ES-I3 (cell line): ENCODE results near the gene RORB.

Experiments
- H3K36me3 ChIP-seq: 2 replicates; pipeline ENCODE4 v1.6.1; 2013; ENCODE audit warnings: mild to moderate bottlenecking, low read length, control low read depth, moderate library complexity; ENCODE audit not compliant: insufficient read depth
- H3K4me1 ChIP-seq: 2 replicates; pipeline ENCODE4 v1.6.1; 2013; ENCODE audit warnings: mild to moderate bottlenecking, control low read depth, low read length; ENCODE audit not compliant: insufficient read depth
- H3K9ac ChIP-seq: 2 replicates; pipeline ENCODE4 v1.6.1; 2013; ENCODE audit warnings: low read depth, mild to moderate bottlenecking, low read length, moderate library complexity
- H3K9me3 ChIP-seq: 2 replicates; pipeline ENCODE4 v1.6.1; 2013; ENCODE audit warnings: mild to moderate bottlenecking, low read length, moderate library complexity; ENCODE audit not compliant: control insufficient read depth, insufficient read depth

RORB gene

GRCh38 chr9:74728176-74728575 lies 231.0 kb downstream of the RORB start:
- H3K36me3 ChIP-seq, result no peaks in the 10 kb centered on the region
- H3K4me1 ChIP-seq, result peaks cover 19% of the 10 kb centered on the region; the same call in 1 of the 2 replicates
- H3K9me3 ChIP-seq, result no peaks in the 10 kb centered on the region
- no peak overlapping the region for H3K9ac ChIP-seq

- H3K9ac ChIP-seq, result no peak overlapping the region
- no peaks in the 10 kb centered on the region for H3K36me3 ChIP-seq
- H3K9me3 ChIP-seq, result no peaks in the 10 kb centered on the region
- peaks cover 19% of the 10 kb centered on the region; the same call in 1 of the 2 replicates for H3K4me1 ChIP-seq
These were observed 232.1 kb downstream of the RORB start for GRCh38 chr9:74729136-74729695.

- H3K4me1 ChIP-seq, result no peaks in the 10 kb centered on the region
- H3K36me3 ChIP-seq, result no peaks in the 10 kb centered on the region
- no peaks in the 10 kb centered on the region for H3K9me3 ChIP-seq
- no peak overlapping the region for H3K9ac ChIP-seq
These were observed 238.6 kb downstream of the RORB start for GRCh38 chr9:74735761-74736160.

- Histone ChIP-seq H3K4me1 (no peaks in the 10 kb centered on the region), H3K9ac (no peak overlapping the region), H3K36me3 (no peaks in the 10 kb centered on the region), H3K9me3 (no peaks in the 10 kb centered on the region)
These were observed 239.5 kb downstream of the RORB start for GRCh38 chr9:74736646-74737045.

- Histone ChIP-seq H3K4me1 (no peaks in the 10 kb centered on the region), H3K9me3 (no peaks in the 10 kb centered on the region), H3K36me3 (no peaks in the 10 kb centered on the region), H3K9ac (no peak overlapping the region)
These were observed 245.2 kb downstream of the RORB start for GRCh38 chr9:74742191-74742790.
